ENCODE results near the gene SPATA33. TPM values are rescaled to one million over a fixed set of nuclear protein-coding genes. Genes with fewer than 3 reads are reported as not detected.
A peak's percentile ranks its signal among the peaks of the same experiment; 100 is the strongest.
"Not testable (repeated sequence)": the region's sequence is repeated elsewhere in the genome, so short reads cannot be mapped to it uniquely, and the experiment has no call there.

Gene SPATA33
- total and polyA plus RNA-seq, 4 donors: 3.0 to 10.7 (median 7.5) TPM

GRCh38 chr16:89653656-89654295, 3.9 kb upstream of the SPATA33 start:
- whole genome bisulfite sequencing, 2 donors: 88 to 89% methylated on average over 10 of the region's 10 CpGs
- no peak overlapping the region for H3K27ac ChIP-seq (ENCODE audit: low read depth in 1 of 2, low read length in 2 of 2)
- no peaks in the 10 kb centered on the region for H3K27me3 ChIP-seq (ENCODE audit: control insufficient read depth in 1 of 2, insufficient read depth in 2 of 2, low read length in 1 of 2)
- peaks cover 0 to 1% of the 10 kb centered on the region in 2 donors for H3K36me3 ChIP-seq (ENCODE audit: control insufficient read depth in 1 of 2, insufficient read depth in 2 of 2, low read length in 1 of 2)
- no peak overlapping the region for H3K4me3 ChIP-seq (ENCODE audit: low read length in 2 of 2)
- H3K4me1 ChIP-seq (ENCODE audit: control insufficient read depth in 1 of 2, insufficient read depth in 2 of 2, low read length in 2 of 2): peaks cover 0 to 3% of the 10 kb centered on the region in 2 donors
- intact Hi-C loops (cut with DNase I): no loop called here
- ATAC-seq (ENCODE audit: low FRiP score) (no peak), DNase-seq (peak in 1 of 2 donors; percentile 6)
- no peaks in the 10 kb centered on the region for H3K9me3 ChIP-seq (ENCODE audit: control insufficient read depth, low read length)

GRCh38 chr16:89655062-89655643, 2.5 kb upstream of the SPATA33 start:
- DNase-seq (peak in 1 of 2 donors; percentile 19), ATAC-seq (ENCODE audit: low FRiP score) (no peak)
- Histone ChIP-seq H3K27me3 (ENCODE audit: control insufficient read depth in 1 of 2, insufficient read depth in 2 of 2, low read length in 1 of 2) (no peaks in the 10 kb centered on the region), H3K4me1 (ENCODE audit: control insufficient read depth in 1 of 2, insufficient read depth in 2 of 2, low read length in 2 of 2) (peaks cover 0 to 3% of the 10 kb centered on the region in 2 donors), H3K4me3 (ENCODE audit: low read length in 2 of 2) (no peak overlapping the region), H3K36me3 (ENCODE audit: control insufficient read depth in 1 of 2, insufficient read depth in 2 of 2, low read length in 1 of 2) (no peaks in the 10 kb centered on the region), H3K9me3 (ENCODE audit: control insufficient read depth, low read length) (no peaks in the 10 kb centered on the region), H3K27ac (ENCODE audit: low read depth in 1 of 2, low read length in 2 of 2) (no peak overlapping the region)
- 91 to 92% methylated on average over 10 of the region's 10 CpGs for WGBS, 2 donors
- intact Hi-C loops (cut with DNase I): loop anchor here in 1 of 2 donors (5.0 kb wide), 1 partner anchor 47 kb away; the partner anchor contains the start of gene SPATA2L

GRCh38 chr16:89656435-89657121, 1.1 kb upstream of the SPATA33 start:
- ATAC-seq (ENCODE audit: low FRiP score) (peak; percentile 2), DNase-seq (peak in 1 of 2 donors; percentile 50)
- no peaks in the 10 kb centered on the region for H3K36me3 ChIP-seq (ENCODE audit: control insufficient read depth in 1 of 2, insufficient read depth in 2 of 2, low read length in 1 of 2)
- no peaks in the 10 kb centered on the region for H3K9me3 ChIP-seq (ENCODE audit: control insufficient read depth, low read length)
- H3K27me3 ChIP-seq (ENCODE audit: control insufficient read depth in 1 of 2, insufficient read depth in 2 of 2, low read length in 1 of 2): no peaks in the 10 kb centered on the region
- intact Hi-C loops (cut with DNase I): loop anchor here in 1 of 2 donors (5.0 kb wide), 1 partner anchor 46 kb away; the partner anchor contains the start of gene SPATA2L
- peak overlapping the region; percentile 66 to 70 for H3K4me3 ChIP-seq (ENCODE audit: low read length in 2 of 2)
- 30 to 31% methylated on average over 32 of the region's 32 CpGs for WGBS, 2 donors
- H3K27ac ChIP-seq (ENCODE audit: low read depth in 1 of 2, low read length in 2 of 2): no peak overlapping the region
- peaks cover 0 to 3% of the 10 kb centered on the region in 2 donors for H3K4me1 ChIP-seq (ENCODE audit: control insufficient read depth in 1 of 2, insufficient read depth in 2 of 2, low read length in 2 of 2)

- DNase-seq (no peak), ATAC-seq (ENCODE audit: low FRiP score) (no peak)
Measured at GRCh38 chr16:89658221-89658879, 714 bp downstream of the SPATA33 start.

GRCh38 chr16:89660146-89660545, 2.5 kb downstream of the SPATA33 start:
- H3K36me3 ChIP-seq (ENCODE audit: control insufficient read depth in 1 of 2, insufficient read depth in 2 of 2, low read length in 1 of 2): no peaks in the 10 kb centered on the region
- intact Hi-C loops (cut with DNase I): no loop called here
- no peaks in the 10 kb centered on the region for H3K27me3 ChIP-seq (ENCODE audit: control insufficient read depth in 1 of 2, insufficient read depth in 2 of 2, low read length in 1 of 2)
- DNase-seq: no peak
- no peaks in the 10 kb centered on the region for H3K9me3 ChIP-seq (ENCODE audit: control insufficient read depth, low read length)
- no peak for ATAC-seq (ENCODE audit: low FRiP score)
- 93 to 94% methylated on average over 7 of the region's 7 CpGs for WGBS, 2 donors
- no peak overlapping the region for H3K4me3 ChIP-seq (ENCODE audit: low read length in 2 of 2)
- peaks cover 0 to 3% of the 10 kb centered on the region in 2 donors for H3K4me1 ChIP-seq (ENCODE audit: control insufficient read depth in 1 of 2, insufficient read depth in 2 of 2, low read length in 2 of 2)
- no peak overlapping the region for H3K27ac ChIP-seq (ENCODE audit: low read depth in 1 of 2, low read length in 2 of 2)

More at GRCh38 chr16:89658221-89658879, 714 bp downstream of the SPATA33 start:
- peaks cover 0 to 3% of the 10 kb centered on the region in 2 donors for H3K4me1 ChIP-seq (ENCODE audit: control insufficient read depth in 1 of 2, insufficient read depth in 2 of 2, low read length in 2 of 2)
- no peaks in the 10 kb centered on the region for H3K9me3 ChIP-seq (ENCODE audit: control insufficient read depth, low read length)
- H3K27ac ChIP-seq (ENCODE audit: low read depth in 1 of 2, low read length in 2 of 2): no peak overlapping the region
- no peaks in the 10 kb centered on the region for H3K36me3 ChIP-seq (ENCODE audit: control insufficient read depth in 1 of 2, insufficient read depth in 2 of 2, low read length in 1 of 2)
- 11 to 12% methylated on average over 27 of the region's 27 CpGs for WGBS, 2 donors
- H3K27me3 ChIP-seq (ENCODE audit: control insufficient read depth in 1 of 2, insufficient read depth in 2 of 2, low read length in 1 of 2): no peaks in the 10 kb centered on the region
- H3K4me3 ChIP-seq (ENCODE audit: low read length in 2 of 2): peak overlapping the region; percentile 60 to 66
- intact Hi-C loops (cut with DNase I): loop anchor here in 1 of 2 donors (1.0 to 5.0 kb wide), 2 partner anchors 28 to 44 kb away; partner anchors contain the start of genes CDK10 and SPATA2L

- ATAC-seq (ENCODE audit: low FRiP score) (no peak), DNase-seq (no peak)
- Histone ChIP-seq H3K4me1 (ENCODE audit: control insufficient read depth in 1 of 2, insufficient read depth in 2 of 2, low read length in 2 of 2) (peaks cover 0 to 3% of the 10 kb centered on the region in 2 donors), H3K36me3 (ENCODE audit: control insufficient read depth in 1 of 2, insufficient read depth in 2 of 2, low read length in 1 of 2) (no peaks in the 10 kb centered on the region), H3K4me3 (ENCODE audit: low read length in 2 of 2) (no peak overlapping the region), H3K27me3 (ENCODE audit: control insufficient read depth in 1 of 2, insufficient read depth in 2 of 2, low read length in 1 of 2) (no peaks in the 10 kb centered on the region), H3K27ac (ENCODE audit: low read depth in 1 of 2, low read length in 2 of 2) (no peak overlapping the region), H3K9me3 (ENCODE audit: control insufficient read depth, low read length) (no peaks in the 10 kb centered on the region)
- 95% methylated on average over 9 of the region's 9 CpGs for WGBS, 2 donors
- intact Hi-C loops (cut with DNase I): no loop called here
Measured at GRCh38 chr16:89661215-89661614, 3.6 kb downstream of the SPATA33 start.

- H3K9me3 ChIP-seq (ENCODE audit: control insufficient read depth, low read length); DNase-seq; H3K4me3 ChIP-seq (ENCODE audit: low read length in 2 of 2); intact Hi-C loops (cut with DNase I); H3K27me3 ChIP-seq (ENCODE audit: control insufficient read depth in 1 of 2, insufficient read depth in 2 of 2, low read length in 1 of 2); H3K36me3 ChIP-seq (ENCODE audit: control insufficient read depth in 1 of 2, insufficient read depth in 2 of 2, low read length in 1 of 2); H3K4me1 ChIP-seq (ENCODE audit: control insufficient read depth in 1 of 2, insufficient read depth in 2 of 2, low read length in 2 of 2); ATAC-seq (ENCODE audit: low FRiP score); H3K27ac ChIP-seq (ENCODE audit: low read depth in 1 of 2, low read length in 2 of 2): not testable (repeated sequence)
- 90 to 92% methylated on average over 10 of the region's 11 CpGs for WGBS, 2 donors
Measured at GRCh38 chr16:89664238-89664637, 6.6 kb downstream of the SPATA33 start.

GRCh38 chr16:89667000-89667399, 9.4 kb downstream of the SPATA33 start:
- DNase-seq; H3K9me3 ChIP-seq (ENCODE audit: control insufficient read depth, low read length); ATAC-seq (ENCODE audit: low FRiP score); H3K4me3 ChIP-seq (ENCODE audit: low read length in 2 of 2); H3K27me3 ChIP-seq (ENCODE audit: control insufficient read depth in 1 of 2, insufficient read depth in 2 of 2, low read length in 1 of 2); H3K4me1 ChIP-seq (ENCODE audit: control insufficient read depth in 1 of 2, insufficient read depth in 2 of 2, low read length in 2 of 2); H3K27ac ChIP-seq (ENCODE audit: low read depth in 1 of 2, low read length in 2 of 2); H3K36me3 ChIP-seq (ENCODE audit: control insufficient read depth in 1 of 2, insufficient read depth in 2 of 2, low read length in 1 of 2); intact Hi-C loops (cut with DNase I): not testable (repeated sequence)
- WGBS, 2 donors: 43 to 49% methylated on average over 6 to 7 of the region's 7 CpGs
